Transverse colon (tissue), 4 donors: ENCODE data around the gene NDNF. TPM values are rescaled to one million over a fixed set of nuclear protein-coding genes. Genes with fewer than 3 reads are reported as not detected.

Experiments used
- DNase-seq: peaks from one replicate; pipeline ENCODE4 v3.0.0-alpha.2; 2019
- H3K27ac ChIP-seq, 4 donors: fragments of 200-600 bp; sonication (generic); 2 replicates each; pipeline ENCODE4 v1.5.1; 2016 to 2018; ENCODE audit warnings: inconsistent platforms in 4 of 4
- H3K27me3 ChIP-seq: fragments of 200-600 bp; sonication (generic); 2 replicates; pipeline ENCODE4 v1.5.1; 2017; ENCODE audit warnings: inconsistent platforms
- H3K36me3 ChIP-seq, 4 donors: fragments of 200-600 bp; sonication (generic); 2 replicates each; pipeline ENCODE4 v1.5.1; 2017 to 2019; ENCODE audit warnings: inconsistent platforms in 4 of 4
- H3K4me1 ChIP-seq, 4 donors: fragments of 200-600 bp; sonication (generic); 2 replicates each; pipeline ENCODE4 v1.5.1; 2017 to 2020; ENCODE audit warnings: inconsistent platforms in 4 of 4
- H3K4me3 ChIP-seq, 4 donors: fragments of 200-600 bp; sonication (generic); 1 replicate in 1 of 4; 2 replicates in 3 of 4; pipeline versions ENCODE4 v1.5.1 to v1.6.1; 2017 to 2019; ENCODE audit warnings: inconsistent platforms in 4 of 4
- H3K9me3 ChIP-seq, 2 donors: fragments of 200-600 bp; sonication (generic); 2 replicates each; pipeline ENCODE4 v1.5.1; 2017 to 2019; ENCODE audit warnings: inconsistent platforms in 2 of 2
- EP300 ChIP-seq: sonication (generic); formaldehyde crosslinking; IDR thresholded peaks from one replicate; pipeline ENCODE4 v1.6.1; 2017; ENCODE audit warnings: antibody characterized with exemption, low read depth
- POLR2A ChIP-seq: fragments of 450-650 bp; IDR thresholded peaks from one replicate; pipeline ENCODE4 v1.6.1; 2016; ENCODE audit warnings: antibody characterized with exemption, mild to moderate bottlenecking, moderate library complexity
- POLR2AphosphoS5 ChIP-seq, 3 donors: sonication (generic); formaldehyde crosslinking; IDR thresholded peaks; one replicate each; pipeline ENCODE4 v1.6.1; 2016; ENCODE audit warnings: antibody characterized with exemption in 3 of 3
- WGBS, 2 donors: methylation state at CpG; one replicate each; pipeline ENCODE4 v1.1.5; 2018; ENCODE audit warnings: low coverage in 1 of 2; 5-methylcytosine and 5-hydroxymethylcytosine counted together
- in situ Hi-C, 4 donors: fragments of 200-750 bp; cut with MboI; loops; one replicate each; pipeline versions ENCODE4 v1.15.0 to v1.15.1; 2017; ENCODE audit warnings: low sequenced_read_pairs in 3 of 4, low pct_ligation_motif_present in 1 of 4, low pct_unique_long_range_greater_than_20kb in 1 of 4
- intact Hi-C: fragments of 100-400 bp; cut with DNase I; formaldehyde crosslinking; loops from one replicate; pipeline ENCODE4 v1.15.1; 2023; ENCODE audit warnings: low total_unique reads
- total RNA-seq, 4 donors: library from RNA; depleted of rRNA; stranded (reverse); fragments of >200 nt; gene quantifications; one replicate each; pipeline ENCODE4 v1.1.0, GENCODE V29; 2016
- TF ChIP-seq, protein P1 (sequence below), 5 experiments: fragments of 200-600 bp in 3 of 5; fragments of 450-650 bp in 2 of 5; sonication (generic) in 3 of 5; IDR thresholded peaks; 1 replicate in 2 of 5; 2 replicates in 3 of 5; pipeline ENCODE4 v1.5.1; 2016 to 2017; ENCODE audit warnings: antibody characterized with exemption in 5 of 5, inconsistent platforms in 3 of 5, mild to moderate bottlenecking in 2 of 5, moderate library complexity in 1 of 5

Gene NDNF
- total RNA-seq, 4 donors from 2014 or later, result 1.9 to 7.8 (median 4.8) TPM

DNA sequence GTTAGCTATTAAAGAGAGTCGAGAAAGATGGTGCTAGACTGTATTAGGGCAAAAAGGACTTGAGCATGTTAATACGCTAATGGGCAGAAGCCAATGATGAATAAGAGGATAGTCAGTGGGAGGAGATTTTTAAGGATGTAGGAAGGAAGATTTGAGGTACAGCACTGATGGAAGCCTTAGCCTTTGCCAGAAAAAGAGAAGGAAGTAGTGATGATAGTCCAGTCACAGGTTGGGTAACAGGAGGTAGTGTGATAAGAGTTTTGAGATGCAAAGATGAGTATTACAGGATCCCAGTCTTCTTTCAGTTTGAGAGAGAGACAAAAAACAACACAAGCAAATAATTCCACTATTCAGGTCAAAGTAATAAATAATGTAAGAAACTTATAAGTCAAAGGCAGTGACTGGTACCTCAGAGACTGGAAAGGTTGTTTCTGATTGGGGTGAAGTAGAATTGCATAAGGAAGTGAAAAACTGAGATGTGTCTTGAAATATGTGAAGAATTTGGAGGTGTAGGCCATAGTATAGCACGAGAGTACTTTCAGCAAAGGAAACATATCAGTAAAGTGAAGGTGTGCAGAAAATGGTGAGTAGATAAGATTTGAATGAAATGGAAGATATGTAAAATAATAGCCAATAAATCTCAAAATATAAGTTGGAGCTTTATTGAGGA, 22.1 kb upstream of the NDNF start:
- Histone ChIP-seq H3K4me1 (no peaks in the 10 kb centered on the region), H3K9me3 (no peaks in the 10 kb centered on the region), H3K36me3 (no peaks in the 10 kb centered on the region), H3K27me3 (no peaks in the 10 kb centered on the region), H3K4me3 (no peak overlapping the region), H3K27ac (no peak overlapping the region)
- no peak for TF ChIP-seq POLR2A
- TF ChIP-seq, protein P1, sequence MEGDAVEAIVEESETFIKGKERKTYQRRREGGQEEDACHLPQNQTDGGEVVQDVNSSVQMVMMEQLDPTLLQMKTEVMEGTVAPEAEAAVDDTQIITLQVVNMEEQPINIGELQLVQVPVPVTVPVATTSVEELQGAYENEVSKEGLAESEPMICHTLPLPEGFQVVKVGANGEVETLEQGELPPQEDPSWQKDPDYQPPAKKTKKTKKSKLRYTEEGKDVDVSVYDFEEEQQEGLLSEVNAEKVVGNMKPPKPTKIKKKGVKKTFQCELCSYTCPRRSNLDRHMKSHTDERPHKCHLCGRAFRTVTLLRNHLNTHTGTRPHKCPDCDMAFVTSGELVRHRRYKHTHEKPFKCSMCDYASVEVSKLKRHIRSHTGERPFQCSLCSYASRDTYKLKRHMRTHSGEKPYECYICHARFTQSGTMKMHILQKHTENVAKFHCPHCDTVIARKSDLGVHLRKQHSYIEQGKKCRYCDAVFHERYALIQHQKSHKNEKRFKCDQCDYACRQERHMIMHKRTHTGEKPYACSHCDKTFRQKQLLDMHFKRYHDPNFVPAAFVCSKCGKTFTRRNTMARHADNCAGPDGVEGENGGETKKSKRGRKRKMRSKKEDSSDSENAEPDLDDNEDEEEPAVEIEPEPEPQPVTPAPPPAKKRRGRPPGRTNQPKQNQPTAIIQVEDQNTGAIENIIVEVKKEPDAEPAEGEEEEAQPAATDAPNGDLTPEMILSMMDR (IDR thresholded peaks at IDR 0.05), result no peak
- no peak for TF ChIP-seq EP300
- no peak for TF ChIP-seq POLR2AphosphoS5 (IDR thresholded peaks at IDR 0.05)
- intact Hi-C loops, result no loop called here
- no peak for DNase-seq
- in situ Hi-C loops, result loop anchor here in 3 of 4 donors (10.0 to 25.0 kb wide), 2 partner anchors 382 to 930 kb away; no protein-coding TSS in a partner anchor
- WGBS, 2 donors, result 89 to 90% methylated on average over 2 to 3 of the region's 3 CpGs

DNA sequence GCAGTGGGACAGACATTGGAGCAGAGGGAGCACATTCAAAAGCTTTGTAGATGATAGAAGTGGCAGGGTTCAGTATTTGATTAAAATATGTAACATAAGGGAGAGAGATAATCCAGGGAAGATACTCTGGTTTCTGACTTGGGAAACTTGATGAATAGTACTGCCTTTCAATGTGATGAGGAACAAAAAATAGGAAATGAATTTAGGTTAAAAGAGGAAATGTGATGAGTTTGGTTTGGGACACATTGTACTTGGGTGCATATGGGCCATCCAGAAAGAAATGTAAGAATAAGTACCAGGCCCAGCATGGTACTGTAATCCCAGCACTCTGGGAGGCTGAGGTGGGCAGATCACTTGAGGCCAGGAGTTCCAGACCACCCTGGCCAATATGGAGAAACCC, 20.9 kb upstream of the NDNF start:
- no peak for DNase-seq
- H3K9me3 ChIP-seq, result no peaks in the 10 kb centered on the region
- no peaks in the 10 kb centered on the region for H3K27me3 ChIP-seq
- no peak overlapping the region for H3K4me3 ChIP-seq
- in situ Hi-C loops, result loop anchor here in 3 of 4 donors (10.0 to 25.0 kb wide), 2 partner anchors 381 to 928 kb away; no protein-coding TSS in a partner anchor
- no peak overlapping the region for H3K27ac ChIP-seq
- intact Hi-C loops, result no loop called here
- no peaks in the 10 kb centered on the region for H3K36me3 ChIP-seq
- TF ChIP-seq, protein P1 (IDR thresholded peaks at IDR 0.05), result no peak
- TF ChIP-seq POLR2A (no peak), EP300 (no peak), POLR2AphosphoS5 (IDR thresholded peaks at IDR 0.05) (no peak)
- H3K4me1 ChIP-seq, result no peaks in the 10 kb centered on the region

DNA sequence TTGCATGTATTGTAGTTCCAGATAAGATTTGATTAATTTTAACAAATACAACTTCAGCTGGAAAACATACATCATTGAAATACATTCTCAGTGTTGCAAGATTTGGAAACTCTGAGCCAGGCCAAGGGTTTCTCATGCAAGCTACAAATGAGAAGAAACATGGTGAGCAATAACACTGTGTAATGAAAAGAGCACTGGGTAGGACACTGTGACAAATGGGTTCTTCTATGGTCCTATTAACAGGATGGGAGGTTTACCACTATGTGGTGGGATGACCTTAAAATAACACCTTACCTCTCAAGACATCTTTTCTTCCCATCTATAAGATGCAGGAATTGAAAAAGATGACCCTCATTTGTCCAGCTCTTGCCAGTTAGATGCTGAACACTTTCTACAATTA, 19.6 kb upstream of the NDNF start:
- Histone ChIP-seq H3K36me3 (no peaks in the 10 kb centered on the region), H3K9me3 (no peaks in the 10 kb centered on the region), H3K4me1 (no peaks in the 10 kb centered on the region), H3K27me3 (no peaks in the 10 kb centered on the region), H3K27ac (no peak overlapping the region), H3K4me3 (no peak overlapping the region)
- no peak for DNase-seq
- intact Hi-C loops, result no loop called here
- no peak for TF ChIP-seq POLR2A
- no peak for TF ChIP-seq POLR2AphosphoS5 (IDR thresholded peaks at IDR 0.05)
- TF ChIP-seq EP300, result no peak
- TF ChIP-seq, protein P1 (IDR thresholded peaks at IDR 0.05), result no peak
- in situ Hi-C loops, result loop anchor here in 3 of 4 donors (10.0 to 25.0 kb wide), 2 partner anchors 380 to 927 kb away; no protein-coding TSS in a partner anchor

DNA sequence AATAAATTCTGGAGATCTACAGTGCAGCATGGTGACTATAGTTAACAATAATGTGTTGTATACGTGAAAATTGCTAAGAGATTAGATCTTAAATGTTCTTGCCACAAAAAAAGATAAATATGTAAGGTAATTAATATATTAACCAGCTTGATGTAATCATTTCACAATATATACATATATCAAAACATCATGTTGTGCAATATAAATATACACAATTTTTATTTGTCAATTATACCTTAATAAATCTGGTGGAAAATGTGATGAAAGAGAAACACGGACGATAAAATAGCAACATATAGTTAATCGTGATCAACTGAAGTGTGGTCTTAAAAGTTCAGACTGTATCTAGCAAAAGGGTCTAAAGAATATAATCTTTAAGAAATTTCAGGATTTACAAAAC, 16.5 kb upstream of the NDNF start:
- Histone ChIP-seq H3K27ac (no peak overlapping the region), H3K36me3 (no peaks in the 10 kb centered on the region), H3K4me3 (no peak overlapping the region), H3K27me3 (no peaks in the 10 kb centered on the region), H3K4me1 (no peaks in the 10 kb centered on the region), H3K9me3 (no peaks in the 10 kb centered on the region)
- 76 to 92% methylated on average over 4 of the region's 4 CpGs for WGBS, 2 donors
- intact Hi-C loops (no loop called here), in situ Hi-C loops (loop anchor here in 2 of 4 donors (25.0 kb wide), 1 partner anchor 377 kb away; no protein-coding TSS in a partner anchor)
- DNase-seq, result no peak
- no peak for TF ChIP-seq POLR2AphosphoS5 (IDR thresholded peaks at IDR 0.05)
- TF ChIP-seq EP300, result no peak
- TF ChIP-seq, protein P1 (IDR thresholded peaks at IDR 0.05), result no peak
- TF ChIP-seq POLR2A, result no peak
